ENCODE data around the gene ENTHD1. TPM values are rescaled to one million over a fixed set of nuclear protein-coding genes. Genes with fewer than 3 reads are reported as not detected.

ENTHD1 gene
- total RNA-seq, 1 experiment from 2014 or later: not detected

DNA sequence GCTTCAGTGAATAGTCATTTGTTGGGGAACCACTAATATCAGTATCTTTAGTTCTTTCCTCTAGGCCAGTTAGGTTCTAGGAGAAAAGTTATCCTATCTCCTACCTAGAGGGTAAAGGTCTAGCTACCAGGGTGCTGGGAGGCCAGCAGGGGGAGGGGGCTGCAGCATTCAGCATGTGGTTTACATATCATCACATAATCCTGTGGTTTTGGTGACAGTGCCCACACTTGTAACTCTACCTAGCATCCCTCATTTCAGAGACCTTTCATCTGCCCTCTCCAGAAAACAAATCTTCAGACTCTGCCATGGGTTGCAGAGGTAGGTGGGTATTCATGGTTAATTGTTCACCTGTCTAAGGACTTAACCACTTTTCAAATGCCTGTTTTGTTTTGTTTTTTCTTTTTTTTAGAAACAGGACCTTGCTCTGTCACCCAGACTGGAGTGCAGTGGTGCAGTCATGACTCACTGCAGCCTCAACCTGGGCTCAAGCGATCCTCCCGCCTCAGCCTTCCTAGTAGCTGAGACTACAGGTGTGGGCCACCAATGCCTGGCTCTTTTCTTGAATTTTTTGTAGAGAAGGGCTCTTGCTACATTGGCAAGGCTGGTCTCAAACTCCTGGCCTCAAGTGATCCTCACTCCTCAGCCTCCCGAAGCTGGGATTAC is 146.8 kb downstream of the ENTHD1 start:
- no peak for DNase-seq

More for the DNA sequence above, 146.8 kb downstream of the ENTHD1 start:
- TF ChIP-seq CTCF (conservative IDR thresholded peaks at IDR 0.05): no peak
- Histone ChIP-seq H3K27me3 (ENCODE audit: insufficient read depth, low read length) (no peaks in the 10 kb centered on the region; the same call in 1 of the 2 replicates), H3K4me2 (ENCODE audit: insufficient read depth, insufficient read length, low read length) (no peak overlapping the region), H2BK12ac (ENCODE audit: insufficient read length, low read depth, low read length) (no peak overlapping the region), H2BK5ac (ENCODE audit: insufficient read length, low read length) (no peak overlapping the region), H4K91ac (ENCODE audit: insufficient read length, low read depth, low read length) (no peak overlapping the region), H2AK5ac (ENCODE audit: insufficient read length, low read length) (no peak overlapping the region), H3K4me1 (ENCODE audit: insufficient read depth, low read length) (no peaks in the 10 kb centered on the region), H3K9me3 (ENCODE audit: control insufficient read depth, low read depth, low read length) (no peaks in the 10 kb centered on the region), H3K56ac (ENCODE audit: insufficient read length, low read depth, low read length) (no peak overlapping the region), H2BK15ac (ENCODE audit: low read depth, low read length) (no peak overlapping the region), H3K27ac (ENCODE audit: insufficient read length, low read depth, low read length) (no peak overlapping the region), H2BK20ac (ENCODE audit: low read depth, low read length, poor library complexity, severe bottlenecking) (no peak overlapping the region), H3K14ac (ENCODE audit: insufficient read depth, low read length) (no peak overlapping the region), H3K18ac (ENCODE audit: insufficient read length, low read depth, low read length) (no peak overlapping the region), H3K4ac (ENCODE audit: low read depth, low read length) (no peak overlapping the region), H4K20me1 (ENCODE audit: control insufficient read depth, insufficient read depth, insufficient read length) (no peaks in the 10 kb centered on the region), H3K79me1 (ENCODE audit: insufficient read depth, low read depth, low read length, poor library complexity, severe bottlenecking) (no peaks in the 10 kb centered on the region), H4K5ac (ENCODE audit: insufficient read length, low read depth, low read length) (no peak overlapping the region), H3K79me2 (ENCODE audit: insufficient read depth, low read length) (no peaks in the 10 kb centered on the region), H3K23me2 (ENCODE audit: insufficient read length, low read depth, low read length, poor library complexity, severe bottlenecking) (no peaks in the 10 kb centered on the region), H4K8ac (replicated peaks; ENCODE audit: insufficient read length, low read depth, low read length) (no peak overlapping the region), H2BK120ac (ENCODE audit: low read depth, low read length, poor library complexity, severe bottlenecking) (no peak overlapping the region), H3K23ac (ENCODE audit: insufficient read length, low read depth, low read length) (no peak overlapping the region), H3T11ph (ENCODE audit: low read length) (no peak overlapping the region), H3K9ac (ENCODE audit: extremely low read depth, insufficient read length, low read length) (no peak overlapping the region), H2AFZ (ENCODE audit: low read length) (no peak overlapping the region)
- WGBS (ENCODE audit: extremely low coverage, insufficient read length, low lambda C conversion rate): no CpG with 5 or more reads among the region's 3 CpGs
- Mint-ChIP-seq H3K27me3 (ENCODE audit: low read depth) (peaks cover 25% of the 10 kb centered on the region), H3K4me3 (no peak overlapping the region), H3K9me3 (no peaks in the 10 kb centered on the region; a peak in 1 of 5 replicates), H3K4me1 (no peaks in the 10 kb centered on the region), H3K27ac (no peak overlapping the region), H3K36me3 (ENCODE audit: insufficient read depth in 1 of 3, low read depth in 3 of 3) (no peaks in the 10 kb centered on the region)
